A673 (cell line): ENCODE results near the gene CMBL.

ENCODE experiments used
- EZH2 ChIP-seq: fragments of 200-600 bp; sonication (generic); IDR thresholded peaks from 2 replicates; pipeline ENCODE4 v1.6.1; 2017; ENCODE audit warnings: borderline replicate concordance, low read depth, mild to moderate bottlenecking, mixed read lengths, antibody characterized with exemption, low read length; ENCODE audit not compliant: poor library complexity, severe bottlenecking
- TF ChIP-seq, protein P1 (sequence below): fragments of 300-800, 200-600 bp; sonication (generic); conservative IDR thresholded peaks from 2 replicates; pipeline ENCODE4 v1.5.1; 2017; ENCODE audit warnings: low read depth, mild to moderate bottlenecking, antibody characterized with exemption, low read length, moderate library complexity, mixed read lengths

DNA sequence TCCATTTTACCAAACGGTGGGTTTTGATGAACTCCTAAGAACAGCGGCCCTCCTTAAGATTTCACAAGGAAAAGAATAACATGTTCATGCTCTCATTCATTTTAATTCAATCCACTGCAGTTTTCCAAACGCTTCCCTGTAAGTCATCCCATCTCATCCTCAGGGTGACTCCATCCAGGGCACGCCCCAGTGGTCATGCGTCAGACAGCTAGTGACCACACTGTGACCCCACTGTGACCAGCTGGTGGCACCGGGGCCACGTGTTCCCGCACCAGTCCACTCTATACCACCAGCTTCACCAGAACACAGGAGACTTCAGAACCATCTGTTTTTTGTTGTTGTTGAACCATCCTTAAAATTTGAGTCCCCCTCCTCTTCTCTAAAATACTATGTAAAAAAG lies 72.4 kb downstream of the CMBL start:
- TF ChIP-seq, protein P1, sequence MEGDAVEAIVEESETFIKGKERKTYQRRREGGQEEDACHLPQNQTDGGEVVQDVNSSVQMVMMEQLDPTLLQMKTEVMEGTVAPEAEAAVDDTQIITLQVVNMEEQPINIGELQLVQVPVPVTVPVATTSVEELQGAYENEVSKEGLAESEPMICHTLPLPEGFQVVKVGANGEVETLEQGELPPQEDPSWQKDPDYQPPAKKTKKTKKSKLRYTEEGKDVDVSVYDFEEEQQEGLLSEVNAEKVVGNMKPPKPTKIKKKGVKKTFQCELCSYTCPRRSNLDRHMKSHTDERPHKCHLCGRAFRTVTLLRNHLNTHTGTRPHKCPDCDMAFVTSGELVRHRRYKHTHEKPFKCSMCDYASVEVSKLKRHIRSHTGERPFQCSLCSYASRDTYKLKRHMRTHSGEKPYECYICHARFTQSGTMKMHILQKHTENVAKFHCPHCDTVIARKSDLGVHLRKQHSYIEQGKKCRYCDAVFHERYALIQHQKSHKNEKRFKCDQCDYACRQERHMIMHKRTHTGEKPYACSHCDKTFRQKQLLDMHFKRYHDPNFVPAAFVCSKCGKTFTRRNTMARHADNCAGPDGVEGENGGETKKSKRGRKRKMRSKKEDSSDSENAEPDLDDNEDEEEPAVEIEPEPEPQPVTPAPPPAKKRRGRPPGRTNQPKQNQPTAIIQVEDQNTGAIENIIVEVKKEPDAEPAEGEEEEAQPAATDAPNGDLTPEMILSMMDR: no peak
- TF ChIP-seq EZH2: no peak
